HFFc6 (cell line): ENCODE results near the gene SPATA2. TPM values are rescaled to one million over a fixed set of nuclear protein-coding genes. Genes with fewer than 3 reads are reported as not detected.

Source experiments
- DNase-seq: peaks from one replicate; pipeline ENCODE4 v3.0.0-alpha.2; 2018
- H3K27ac Mint-ChIP-seq: 2 replicates; pipeline ENCODE4 v1.8.0; 2020; ENCODE audit warnings: mild to moderate bottlenecking, mixed read lengths
- H3K27me3 Mint-ChIP-seq: 2 replicates; pipeline ENCODE4 v1.8.0; 2021; ENCODE audit warnings: mild to moderate bottlenecking, moderate library complexity, mixed read lengths; ENCODE audit not compliant: insufficient read depth
- H3K36me3 Mint-ChIP-seq: 2 replicates; pipeline ENCODE4 v1.8.0; 2021; ENCODE audit warnings: low read depth, mixed read lengths
- H3K4me1 Mint-ChIP-seq: 2 replicates; pipeline ENCODE4 v1.8.0; 2020; ENCODE audit warnings: low read depth, mixed read lengths
- H3K4me3 Mint-ChIP-seq: 2 replicates; pipeline ENCODE4 v1.8.0; 2020; ENCODE audit warnings: mild to moderate bottlenecking, moderate library complexity, mixed read lengths
- H3K9me3 Mint-ChIP-seq: 2 replicates; pipeline ENCODE4 v1.8.0; 2020; ENCODE audit warnings: mild to moderate bottlenecking, mixed read lengths
- total RNA-seq, 6 experiments: library from RNA; stranded (reverse); fragmentation: NEBNext Ultra II Directional; extraction: Animal tissue kit (Norgen Biotek cat#: 25700); gene quantifications; 2 replicates in 1 of 6; 3 replicates in 5 of 6; pipeline ENCODE4 v1.2.3, GENCODE V29; 2021
- TF ChIP-seq, protein P1 (sequence below): fragments of 200-600 bp; sonication (generic); IDR thresholded peaks from 2 replicates; pipeline ENCODE4 v1.5.0; 2021; ENCODE audit warnings: antibody characterized with exemption, mild to moderate bottlenecking

Gene SPATA2
- total RNA-seq, 6 experiments from 2014 or later = 6.9 to 8.0 (median 7.2) TPM

DNA sequence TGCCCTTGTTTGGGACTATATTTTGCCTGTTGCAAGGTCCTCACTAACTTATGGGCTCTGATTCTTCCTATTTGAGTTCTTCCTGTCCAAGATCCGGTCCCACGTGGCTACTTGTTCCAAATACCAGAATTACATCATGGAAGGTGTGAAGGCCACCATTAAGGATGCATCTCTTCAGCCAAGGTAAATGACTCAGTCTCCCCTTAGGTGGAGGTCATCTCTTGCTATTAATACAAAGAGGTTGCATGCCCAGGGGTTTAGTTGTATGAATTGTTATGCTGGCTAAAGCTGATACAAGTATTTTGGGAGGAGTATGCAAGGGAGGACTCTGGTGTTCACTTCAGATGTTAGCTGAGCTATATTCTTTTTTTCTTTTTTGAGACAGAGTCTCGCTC, 30.0 kb upstream of the SPATA2 start:
- Mint-ChIP-seq H3K9me3 (no peaks in the 10 kb centered on the region), H3K27me3 (peaks cover 2% of the 10 kb centered on the region; the same call in 1 of the 2 replicates), H3K36me3 (peaks cover 54% of the 10 kb centered on the region), H3K27ac (no peak overlapping the region), H3K4me1 (peaks cover 35% of the 10 kb centered on the region), H3K4me3 (no peak overlapping the region)
- DNase-seq = no peak
- TF ChIP-seq, protein P1, sequence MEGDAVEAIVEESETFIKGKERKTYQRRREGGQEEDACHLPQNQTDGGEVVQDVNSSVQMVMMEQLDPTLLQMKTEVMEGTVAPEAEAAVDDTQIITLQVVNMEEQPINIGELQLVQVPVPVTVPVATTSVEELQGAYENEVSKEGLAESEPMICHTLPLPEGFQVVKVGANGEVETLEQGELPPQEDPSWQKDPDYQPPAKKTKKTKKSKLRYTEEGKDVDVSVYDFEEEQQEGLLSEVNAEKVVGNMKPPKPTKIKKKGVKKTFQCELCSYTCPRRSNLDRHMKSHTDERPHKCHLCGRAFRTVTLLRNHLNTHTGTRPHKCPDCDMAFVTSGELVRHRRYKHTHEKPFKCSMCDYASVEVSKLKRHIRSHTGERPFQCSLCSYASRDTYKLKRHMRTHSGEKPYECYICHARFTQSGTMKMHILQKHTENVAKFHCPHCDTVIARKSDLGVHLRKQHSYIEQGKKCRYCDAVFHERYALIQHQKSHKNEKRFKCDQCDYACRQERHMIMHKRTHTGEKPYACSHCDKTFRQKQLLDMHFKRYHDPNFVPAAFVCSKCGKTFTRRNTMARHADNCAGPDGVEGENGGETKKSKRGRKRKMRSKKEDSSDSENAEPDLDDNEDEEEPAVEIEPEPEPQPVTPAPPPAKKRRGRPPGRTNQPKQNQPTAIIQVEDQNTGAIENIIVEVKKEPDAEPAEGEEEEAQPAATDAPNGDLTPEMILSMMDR = no peak

DNA sequence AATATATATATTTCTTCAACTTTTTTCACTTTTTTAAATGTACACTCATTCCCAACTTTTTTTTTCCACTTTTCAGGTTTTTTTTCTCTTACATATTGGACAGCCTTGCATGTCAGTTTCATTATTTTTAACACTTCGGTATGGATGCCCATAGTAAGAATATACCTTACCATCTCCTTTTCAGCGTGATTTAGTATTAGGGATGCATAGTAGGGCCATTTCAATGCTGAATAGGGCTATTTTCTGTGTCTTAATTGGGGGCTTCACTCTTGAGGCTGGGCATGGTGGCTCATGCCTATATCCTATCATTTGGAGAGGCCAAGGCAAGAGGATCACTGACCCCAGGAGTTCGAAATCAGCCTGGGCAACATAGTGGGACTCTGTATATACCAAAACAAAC, 27.6 kb upstream of the SPATA2 start:
- Mint-ChIP-seq H3K27me3 (no peaks in the 10 kb centered on the region; the same call in none of the 2 replicates), H3K9me3 (no peaks in the 10 kb centered on the region), H3K27ac (no peak overlapping the region), H3K4me1 (peaks cover 32% of the 10 kb centered on the region), H3K4me3 (no peak overlapping the region), H3K36me3 (peaks cover 45% of the 10 kb centered on the region)
- TF ChIP-seq, protein P1 = no peak
- DNase-seq = no peak

DNA sequence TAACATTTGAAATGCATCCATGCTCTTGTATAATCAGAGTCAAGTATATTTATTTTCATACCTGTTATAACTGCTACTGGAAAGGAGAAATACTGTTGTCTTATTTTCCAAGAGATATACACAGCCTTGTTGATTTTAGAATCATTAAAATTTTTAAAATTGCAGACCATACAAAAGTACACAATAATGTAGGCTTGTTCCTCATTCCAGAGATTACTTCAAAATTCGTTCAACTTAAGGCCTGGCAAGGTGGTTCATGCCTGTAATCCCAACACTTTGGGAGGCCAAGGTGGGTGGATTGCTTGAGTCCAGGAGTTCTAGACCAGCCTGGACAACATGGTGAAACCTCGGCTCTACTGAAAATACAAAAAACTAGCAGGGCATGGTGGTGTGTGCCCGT, 27.0 kb upstream of the SPATA2 start:
- H3K9me3 Mint-ChIP-seq = no peaks in the 10 kb centered on the region
- peaks cover 32% of the 10 kb centered on the region for H3K4me1 Mint-ChIP-seq
- peaks cover 38% of the 10 kb centered on the region for H3K36me3 Mint-ChIP-seq
- TF ChIP-seq, protein P1 = no peak
- no peak overlapping the region for H3K4me3 Mint-ChIP-seq
- no peak overlapping the region for H3K27ac Mint-ChIP-seq
- no peaks in the 10 kb centered on the region; the same call in 1 of the 2 replicates for H3K27me3 Mint-ChIP-seq
- DNase-seq = no peak

DNA sequence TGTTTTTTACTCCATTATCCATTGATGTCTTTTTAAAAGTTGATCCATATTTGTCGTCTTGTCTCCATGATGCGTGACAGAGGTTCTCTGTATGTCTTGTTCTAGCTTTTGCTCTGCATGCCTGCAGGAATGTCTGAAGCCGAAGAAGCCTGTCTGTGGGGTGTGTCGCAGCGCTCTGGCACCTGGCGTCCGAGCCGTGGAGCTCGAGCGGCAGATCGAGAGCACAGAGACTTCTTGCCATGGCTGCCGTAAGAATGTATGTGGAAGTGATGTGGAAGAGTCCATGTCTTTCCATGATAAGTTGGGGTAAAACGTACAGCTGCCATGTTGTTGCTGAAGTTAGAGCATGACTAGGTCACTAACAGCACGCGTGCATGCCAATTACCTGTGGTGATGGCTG, 26.1 kb upstream of the SPATA2 start:
- no peak overlapping the region for H3K4me3 Mint-ChIP-seq
- H3K4me1 Mint-ChIP-seq = peaks cover 28% of the 10 kb centered on the region
- H3K36me3 Mint-ChIP-seq = peaks cover 30% of the 10 kb centered on the region

DNA sequence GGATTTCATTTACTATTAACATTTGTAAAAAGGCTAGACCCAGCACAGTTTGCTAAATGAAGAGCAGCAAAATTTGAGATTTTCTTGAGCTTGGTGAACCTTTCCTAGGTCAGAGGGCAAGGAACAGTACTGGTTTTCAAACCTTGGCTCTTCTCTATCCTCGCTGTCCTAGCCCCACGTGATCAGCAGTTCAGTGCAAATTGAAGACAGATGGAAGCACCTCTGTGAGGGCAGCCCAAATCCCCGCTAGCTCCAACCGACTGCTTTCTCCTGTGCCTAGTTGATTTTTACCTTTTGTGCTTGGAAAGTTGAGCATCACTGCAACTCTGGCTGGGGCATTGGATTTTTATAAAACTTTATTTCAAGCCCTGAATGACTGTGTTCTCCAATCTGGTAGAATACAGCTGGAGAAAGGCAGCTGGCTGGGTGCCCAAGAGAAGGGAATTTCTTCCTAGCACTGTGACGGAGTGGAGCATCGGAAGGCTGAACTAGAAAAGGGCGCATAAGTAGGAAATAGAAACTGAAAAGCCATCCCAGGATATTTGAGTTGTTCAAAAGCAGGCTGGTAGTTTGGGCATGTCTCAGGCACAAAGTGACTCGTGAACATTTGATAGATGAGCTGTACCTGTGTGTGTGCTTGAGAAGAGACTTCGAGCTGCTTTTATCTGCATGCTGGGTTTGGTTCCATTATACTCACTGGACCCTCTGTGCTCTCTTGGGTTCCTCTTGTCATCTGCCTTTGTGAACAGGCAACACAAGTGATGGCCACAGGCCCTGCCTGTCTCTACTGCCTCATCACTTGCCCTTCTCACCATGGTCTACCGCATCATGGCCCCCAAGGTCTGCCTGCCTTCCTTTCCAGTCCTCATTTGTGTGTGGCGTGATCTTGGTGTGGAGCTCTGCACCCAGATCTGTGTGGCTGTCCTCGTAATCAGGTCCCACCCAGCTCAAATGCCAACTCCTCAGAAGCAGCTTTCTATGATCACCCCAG, 23.1 kb upstream of the SPATA2 start:
- H3K27ac Mint-ChIP-seq = peak overlapping the region; percentile 76
- peaks cover 19% of the 10 kb centered on the region for H3K36me3 Mint-ChIP-seq
- H3K4me3 Mint-ChIP-seq = peak overlapping the region; percentile 99
- no peaks in the 10 kb centered on the region for H3K9me3 Mint-ChIP-seq
- DNase-seq = peak; percentile 46
- TF ChIP-seq, protein P1 = no peak
- H3K4me1 Mint-ChIP-seq = peaks cover 33% of the 10 kb centered on the region
- H3K27me3 Mint-ChIP-seq = peaks cover 2% of the 10 kb centered on the region

More for the DNA sequence above, 26.1 kb upstream of the SPATA2 start:
- TF ChIP-seq, protein P1 = no peak
- DNase-seq = no peak
- Mint-ChIP-seq H3K27ac (no peak overlapping the region), H3K27me3 (no peaks in the 10 kb centered on the region; the same call in 1 of the 2 replicates), H3K9me3 (no peaks in the 10 kb centered on the region)
